Putamen (tissue), 1 donor: ENCODE measurements around the gene KIF11.
"Not testable (repeated sequence)": the region's sequence is repeated elsewhere in the genome, so short reads cannot be mapped to it uniquely, and the experiment has no call there.

Experiments
- DNase-seq: peaks from one replicate; pipeline ENCODE4 v3.0.0-alpha.2; 2016; ENCODE audit warnings: low spot score

The KIF11 gene

DNA sequence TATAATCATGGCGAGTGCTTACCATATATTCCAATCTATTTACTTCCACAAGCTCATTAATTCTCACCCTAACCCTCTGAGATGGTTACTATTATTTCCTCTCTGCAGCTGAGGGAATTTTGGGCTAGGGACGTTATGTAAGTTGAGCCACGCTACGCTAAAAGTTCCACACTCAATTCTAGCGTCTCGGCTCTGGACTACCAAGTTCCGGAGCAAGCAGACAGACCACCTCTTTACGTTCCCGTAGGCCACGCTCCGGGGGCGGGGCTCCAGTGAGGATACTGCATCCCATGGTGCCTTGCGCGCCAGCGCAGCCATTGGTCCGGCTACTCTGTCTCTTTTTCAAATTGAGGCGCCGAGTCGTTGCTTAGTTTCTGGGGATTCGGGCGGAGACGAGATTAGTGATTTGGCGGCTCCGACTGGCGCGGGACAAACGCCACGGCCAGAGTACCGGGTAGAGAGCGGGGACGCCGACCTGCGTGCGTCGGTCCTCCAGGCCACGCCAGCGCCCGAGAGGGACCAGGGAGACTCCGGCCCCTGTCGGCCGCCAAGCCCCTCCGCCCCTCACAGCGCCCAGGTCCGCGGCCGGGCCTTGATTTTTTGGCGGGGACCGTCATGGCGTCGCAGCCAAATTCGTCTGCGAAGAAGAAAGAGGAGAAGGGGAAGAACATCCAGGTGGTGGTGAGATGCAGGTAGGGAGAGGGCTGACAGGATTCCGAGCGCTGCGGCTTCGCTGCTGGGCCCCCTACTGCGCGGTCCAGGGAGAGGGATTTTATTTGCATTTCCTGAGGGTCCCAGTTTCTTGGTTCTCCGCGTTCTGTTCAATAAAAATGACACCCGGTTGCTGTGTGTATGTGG is at the start of gene KIF11:
TSS of gene KIF11 (plus strand) at position 370 of the 858 bp plus-strand sequence. CDS start at position 616, 246 bp downstream.
- DNase-seq: peak; percentile 95

DNA sequence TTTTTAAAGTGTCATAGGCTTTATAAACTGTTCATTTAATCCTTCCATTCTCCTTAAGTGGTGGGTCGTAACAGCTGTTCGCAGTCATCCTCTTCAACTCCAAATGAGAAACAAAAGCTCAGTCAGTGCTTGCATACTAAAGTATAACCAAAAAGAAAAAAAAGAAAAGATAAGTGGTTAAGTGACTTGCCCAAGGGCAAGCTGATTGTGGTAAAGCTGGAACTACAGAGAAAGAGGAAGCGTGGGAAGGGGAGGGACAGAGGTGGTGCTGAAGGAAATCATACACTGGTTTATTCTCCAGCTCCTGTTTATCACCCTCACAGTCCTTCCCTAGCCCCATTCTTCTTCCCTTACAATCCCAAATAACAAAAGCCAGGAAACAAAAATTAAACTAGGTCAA is 48.6 kb upstream of the KIF11 start:
- no peak for DNase-seq

DNA sequence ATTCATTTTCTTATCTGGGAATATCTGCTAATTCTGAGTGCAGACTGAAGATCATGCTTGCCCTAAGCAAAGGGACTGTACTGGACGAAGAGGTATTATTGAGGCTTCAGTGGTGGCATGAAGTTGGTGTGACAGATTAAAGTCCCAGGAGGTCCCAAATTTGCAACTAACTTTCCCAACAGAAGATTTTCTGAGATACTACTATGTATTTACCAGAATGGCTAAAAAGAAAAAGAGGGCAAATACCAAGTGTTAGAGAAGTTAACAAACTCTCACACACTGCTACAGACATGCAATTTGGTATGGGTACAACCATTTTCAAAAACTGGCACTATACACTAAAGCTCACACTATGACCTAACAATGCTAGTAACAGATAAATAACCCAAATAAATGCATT is 47.4 kb upstream of the KIF11 start:
- no peak for DNase-seq

DNA sequence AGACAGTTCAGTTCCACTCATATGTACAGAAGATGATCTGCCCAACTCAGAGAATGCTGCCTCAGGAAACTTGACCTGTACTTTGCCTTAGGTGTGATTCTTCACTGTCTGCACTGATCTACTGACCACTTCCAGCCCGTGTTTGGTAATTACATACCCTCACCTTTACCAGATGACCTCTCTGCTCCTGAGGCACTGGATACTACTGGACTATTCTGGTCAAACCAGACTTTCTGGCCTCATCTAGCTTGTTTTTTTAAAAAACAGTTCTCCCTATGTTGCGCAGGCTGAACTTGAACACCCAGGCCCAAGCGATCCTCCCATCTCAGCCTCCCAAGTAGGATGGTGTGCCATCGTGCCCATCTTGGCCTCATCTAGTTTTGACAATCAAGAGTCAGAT is 45.3 kb upstream of the KIF11 start:
- no peak for DNase-seq

DNA sequence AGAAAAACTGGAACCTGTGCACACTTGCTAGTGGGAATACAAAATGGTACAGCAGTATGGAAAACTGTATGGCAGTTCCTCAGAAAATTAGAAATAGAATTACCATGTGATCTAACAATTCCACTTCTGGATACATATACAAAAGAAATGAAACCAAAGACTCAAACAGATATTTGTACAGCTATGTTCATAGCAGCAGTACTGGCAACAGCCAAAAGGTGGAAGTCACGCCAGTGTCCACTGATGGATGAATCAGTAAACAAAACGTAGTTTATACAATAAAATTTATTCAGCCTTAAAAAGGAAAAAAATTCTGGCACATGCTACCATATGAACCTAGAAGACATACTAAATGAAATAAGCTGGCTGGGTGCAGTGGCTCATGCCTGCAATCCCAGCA is 42.0 kb upstream of the KIF11 start:
- DNase-seq: no peak

DNA sequence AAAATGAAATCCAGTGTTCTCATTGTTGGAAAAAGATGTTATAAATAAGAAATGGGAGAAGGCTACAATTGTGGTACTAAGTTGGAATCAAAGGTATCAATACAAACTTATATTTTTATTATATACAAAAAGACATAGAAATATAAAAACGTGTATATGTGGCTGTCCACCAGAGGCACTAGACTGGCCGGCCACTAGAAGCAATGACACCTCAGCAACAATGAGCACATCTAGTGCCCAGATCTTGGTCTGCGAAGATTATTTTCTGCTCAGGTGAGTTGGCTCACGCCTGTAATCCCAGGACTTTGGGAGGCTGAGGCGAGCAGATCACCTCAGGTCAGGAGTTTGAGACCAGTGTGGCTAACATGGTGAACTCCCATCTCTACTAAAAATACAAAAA is 40.6 kb upstream of the KIF11 start:
- DNase-seq: no peak

DNA sequence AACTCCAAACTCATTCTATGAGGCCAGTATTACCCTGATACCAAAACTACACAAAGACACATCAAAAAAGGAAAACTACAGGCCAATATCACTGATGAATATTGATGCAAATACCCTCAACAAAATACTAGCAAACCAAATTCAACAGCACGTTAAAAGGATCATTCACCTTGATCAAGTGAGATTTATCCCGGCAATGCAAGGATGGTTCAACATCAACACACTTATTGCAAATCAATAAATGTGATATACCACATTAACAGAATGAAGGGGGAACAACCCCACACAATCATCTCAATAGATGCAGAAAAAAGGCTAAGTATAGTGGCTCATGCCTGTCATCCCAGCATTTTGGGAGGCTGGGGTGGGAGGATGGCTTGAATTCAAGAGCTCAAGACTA is 39.0 kb upstream of the KIF11 start:
- DNase-seq: no peak

DNA sequence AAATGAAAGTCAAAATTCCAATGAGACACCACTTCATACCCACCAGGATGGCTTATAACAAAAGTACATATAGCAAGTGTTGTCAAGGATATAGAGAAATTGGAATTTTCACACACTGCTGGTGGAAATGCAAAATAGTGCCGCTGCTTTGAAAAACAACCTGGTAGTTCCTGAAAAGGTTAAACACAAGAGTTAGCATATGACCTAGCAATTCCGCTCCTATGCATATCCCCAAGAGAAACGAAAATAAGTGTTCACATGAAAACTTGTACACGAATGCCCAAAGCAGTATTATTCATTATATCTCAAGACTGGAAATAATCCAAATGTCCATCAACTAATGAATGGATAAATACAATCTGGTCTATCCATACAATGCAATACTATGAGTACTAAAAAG is 33.9 kb upstream of the KIF11 start:
- no peak for DNase-seq

DNA sequence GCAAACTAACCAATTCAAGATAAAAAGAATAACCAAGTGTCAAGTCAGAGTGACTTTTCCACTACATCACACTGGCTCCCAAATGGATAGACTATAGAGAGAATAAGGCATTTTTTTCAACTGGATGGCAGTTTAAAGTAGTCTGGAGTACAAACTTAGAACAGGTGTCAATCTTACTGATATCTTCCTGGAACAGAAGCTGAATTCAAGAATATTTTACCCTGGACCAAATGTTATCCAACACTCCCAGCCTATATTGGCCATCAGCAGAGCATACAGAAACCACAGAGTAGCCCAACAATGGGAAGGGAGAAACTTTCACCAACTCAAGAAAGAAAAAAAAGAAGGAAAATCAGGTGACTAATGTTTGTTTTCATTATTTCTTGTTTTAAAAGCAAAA is 30.5 kb upstream of the KIF11 start:
- DNase-seq: no peak

DNA sequence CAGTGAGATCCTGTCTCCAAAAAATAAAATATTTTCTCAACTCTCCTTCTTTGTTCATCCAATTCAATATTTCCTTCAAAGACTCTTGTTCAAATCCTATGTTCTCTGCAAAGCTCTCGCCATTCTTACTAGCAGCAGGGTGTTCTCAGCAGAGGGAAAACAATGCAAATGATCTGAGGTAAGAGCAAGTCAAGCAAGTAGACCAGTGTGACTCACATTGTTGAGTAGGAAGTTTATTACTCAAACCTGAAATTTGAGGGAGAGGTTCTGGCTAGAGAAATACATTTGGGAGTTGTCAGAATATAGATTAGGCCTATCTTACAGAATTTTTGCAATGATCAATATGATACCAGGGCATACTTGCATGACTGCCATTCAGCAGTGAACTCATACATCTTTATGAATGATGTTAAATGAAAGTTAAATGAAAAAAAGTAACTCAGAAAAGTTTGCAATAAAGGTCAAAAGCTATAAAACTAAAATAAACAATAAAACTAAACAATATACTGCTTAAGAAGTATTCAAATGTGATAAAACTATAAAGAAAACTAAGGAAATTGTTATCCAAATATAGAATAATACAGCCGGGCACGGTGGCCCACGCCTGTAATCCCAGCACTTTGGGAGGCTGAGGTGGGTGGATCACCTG is 24.9 kb upstream of the KIF11 start:
- DNase-seq: peak; percentile 27

DNA sequence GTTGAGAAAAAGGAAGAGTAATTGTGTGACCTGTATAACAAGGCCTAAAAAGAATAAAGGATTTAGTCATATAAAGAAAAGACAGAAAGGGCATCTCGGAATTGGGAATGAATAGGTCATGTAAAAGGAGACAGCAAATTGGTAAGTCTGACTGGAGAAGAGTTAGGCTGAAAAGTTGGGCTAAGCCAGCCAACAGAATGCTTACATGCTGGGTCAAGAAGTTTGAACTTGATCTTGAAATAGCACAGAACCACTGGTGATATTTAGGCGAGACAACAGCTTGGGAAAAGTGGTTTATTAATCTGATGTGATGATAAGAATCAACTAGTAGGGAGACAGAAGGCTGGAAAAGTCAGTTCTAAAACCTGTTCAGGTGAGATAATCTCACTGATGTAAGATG is 23.9 kb upstream of the KIF11 start:
- no peak for DNase-seq

DNA sequence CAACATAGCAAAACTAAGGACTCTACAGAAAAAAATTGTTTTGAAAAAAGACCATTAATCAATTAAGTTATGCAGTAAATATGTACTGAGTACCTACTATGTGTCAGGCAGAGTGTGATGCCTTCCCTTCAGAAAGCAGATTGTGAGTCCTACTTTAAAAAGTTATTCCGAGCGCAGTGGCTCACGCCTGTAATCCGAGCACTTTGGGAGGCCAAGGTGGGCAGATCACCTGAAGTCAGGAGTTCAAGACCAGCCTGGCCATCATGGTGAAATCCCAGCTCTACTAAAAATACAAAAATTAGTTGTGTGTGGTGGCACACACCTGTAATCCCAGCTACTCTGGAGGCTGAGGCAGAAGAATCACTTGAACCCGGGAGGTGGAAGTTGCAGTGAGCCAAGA is 23.3 kb upstream of the KIF11 start:
- DNase-seq: not testable (repeated sequence)

DNA sequence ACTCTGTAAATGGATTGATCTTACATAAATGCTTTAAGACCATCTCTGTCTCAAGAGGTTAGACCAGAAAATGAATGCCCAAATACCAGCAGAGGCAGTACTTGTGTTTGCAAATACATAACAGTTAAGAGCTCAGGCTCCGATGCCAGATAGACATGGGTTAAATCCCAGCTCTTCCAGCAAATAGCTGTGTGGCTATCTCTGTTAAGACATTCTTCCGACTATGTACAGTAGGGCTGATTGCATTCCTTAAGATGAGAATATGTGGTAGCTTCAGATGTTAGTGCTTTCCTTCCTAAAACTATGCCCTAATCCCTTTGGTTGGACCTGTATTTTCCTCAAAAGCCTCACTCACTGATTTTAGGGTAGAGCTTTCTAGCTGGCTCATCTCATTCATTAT is 21.3 kb upstream of the KIF11 start:
- no peak for DNase-seq

DNA sequence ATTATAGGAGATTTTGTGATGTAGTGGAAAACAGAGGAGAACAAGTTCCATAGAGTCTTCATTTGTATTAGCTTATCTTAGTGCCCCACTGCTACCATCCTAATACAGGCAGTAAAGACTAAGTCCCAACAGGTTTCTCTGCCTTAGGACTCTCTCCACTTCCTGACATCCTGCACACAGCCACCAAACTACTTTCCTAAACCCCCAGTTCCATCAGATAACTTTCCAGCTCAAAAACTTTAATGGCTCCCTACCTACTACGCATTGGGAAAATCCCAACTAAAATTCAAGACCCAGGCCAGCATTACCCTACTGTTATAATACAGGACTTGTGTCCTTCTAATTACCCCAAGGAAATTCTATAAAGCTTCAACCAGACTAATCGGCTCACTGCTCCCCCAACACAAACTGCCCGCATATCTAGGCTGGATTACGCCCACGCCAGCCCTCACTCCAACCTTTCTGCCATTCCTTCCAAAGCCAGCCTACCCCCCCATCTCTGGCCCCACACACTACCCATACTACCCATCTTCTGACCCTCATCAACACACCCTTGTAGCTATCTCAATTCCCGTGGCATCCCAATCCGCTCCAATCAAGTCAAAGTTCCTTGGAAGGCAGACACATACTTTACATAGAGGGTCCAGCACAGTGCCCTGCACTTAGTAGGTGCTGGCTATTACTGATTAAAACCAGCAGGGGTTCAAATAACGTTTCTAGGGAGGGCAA is 20.4 kb upstream of the KIF11 start:
- DNase-seq: no peak

DNA sequence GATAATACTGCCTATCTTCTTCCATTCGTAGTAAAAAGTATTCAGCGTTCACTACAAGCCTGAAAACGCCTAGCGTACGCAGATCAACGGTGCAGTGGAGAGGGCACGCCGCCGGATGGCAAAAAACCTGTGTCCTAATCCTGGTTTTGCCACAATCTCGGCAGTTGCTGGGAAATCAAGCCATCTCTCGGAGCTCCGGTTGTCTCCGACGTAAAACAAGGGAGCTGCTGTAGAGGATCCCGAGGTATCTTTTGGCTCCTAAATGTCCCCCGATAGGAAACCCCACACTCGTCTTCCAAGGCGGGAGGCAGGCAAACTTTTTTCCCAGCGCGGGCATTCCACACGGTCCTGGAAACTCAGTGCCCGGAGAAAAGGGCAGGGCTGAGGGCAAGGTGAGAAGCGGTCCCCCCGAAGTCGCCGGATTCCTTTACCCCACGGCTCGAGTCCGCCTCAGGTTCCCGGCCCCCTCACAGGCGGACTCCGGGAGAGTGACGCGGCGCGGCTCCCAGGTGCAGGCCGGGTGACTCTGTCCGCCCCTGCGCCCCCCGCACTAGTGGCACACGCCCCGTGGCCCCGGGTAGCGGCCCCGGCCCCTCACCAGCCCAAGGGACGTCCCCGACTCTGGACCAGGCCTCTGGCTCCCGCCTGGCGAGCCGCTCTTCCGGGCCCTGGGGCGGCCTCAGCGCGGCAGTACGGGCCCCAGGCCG is 19.7 kb upstream of the KIF11 start:
- peak; percentile 13 for DNase-seq

DNA sequence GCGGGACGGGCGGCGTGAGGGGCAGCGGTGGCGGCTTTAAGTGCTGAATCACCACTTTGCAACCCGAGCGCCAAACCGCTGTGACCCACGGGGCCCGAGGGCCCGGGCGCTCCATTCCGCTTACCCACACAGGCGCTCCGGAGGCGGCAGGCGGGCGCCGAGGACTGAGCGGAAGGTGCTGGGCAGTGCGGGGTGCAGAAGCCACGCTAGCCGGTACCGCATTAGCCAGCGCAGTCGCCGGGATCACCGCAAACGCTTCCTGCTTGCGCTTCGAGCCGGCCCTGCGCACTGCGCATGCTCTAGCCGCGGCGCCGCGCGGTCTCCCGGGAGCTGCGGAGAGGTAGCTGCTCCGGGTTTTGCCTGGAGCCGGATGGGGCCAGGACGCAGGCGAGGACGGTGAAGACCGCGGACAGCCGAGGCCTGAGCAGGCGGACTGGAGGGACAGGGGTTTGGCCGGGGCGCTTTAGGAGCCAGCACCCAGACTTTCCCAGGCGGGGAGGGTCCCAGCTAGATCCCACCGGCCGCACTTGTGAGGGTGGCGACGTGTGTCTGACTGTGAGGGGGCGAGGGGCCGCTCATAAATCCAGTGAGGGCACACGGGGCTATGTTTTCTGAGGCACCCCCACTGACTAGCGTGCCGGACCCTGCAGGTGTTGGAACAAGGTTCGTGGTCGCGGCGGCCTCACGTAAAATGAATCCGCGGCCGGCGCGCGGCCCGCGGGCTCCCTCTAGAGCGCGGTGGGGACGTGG is 19.0 kb upstream of the KIF11 start, which contains the start of gene IDE:
TSS of gene IDE (minus strand) at position 296 of the 750 bp plus-strand sequence. CDS start at position 222, 74 bp downstream.
- peak; percentile 81 for DNase-seq

DNA sequence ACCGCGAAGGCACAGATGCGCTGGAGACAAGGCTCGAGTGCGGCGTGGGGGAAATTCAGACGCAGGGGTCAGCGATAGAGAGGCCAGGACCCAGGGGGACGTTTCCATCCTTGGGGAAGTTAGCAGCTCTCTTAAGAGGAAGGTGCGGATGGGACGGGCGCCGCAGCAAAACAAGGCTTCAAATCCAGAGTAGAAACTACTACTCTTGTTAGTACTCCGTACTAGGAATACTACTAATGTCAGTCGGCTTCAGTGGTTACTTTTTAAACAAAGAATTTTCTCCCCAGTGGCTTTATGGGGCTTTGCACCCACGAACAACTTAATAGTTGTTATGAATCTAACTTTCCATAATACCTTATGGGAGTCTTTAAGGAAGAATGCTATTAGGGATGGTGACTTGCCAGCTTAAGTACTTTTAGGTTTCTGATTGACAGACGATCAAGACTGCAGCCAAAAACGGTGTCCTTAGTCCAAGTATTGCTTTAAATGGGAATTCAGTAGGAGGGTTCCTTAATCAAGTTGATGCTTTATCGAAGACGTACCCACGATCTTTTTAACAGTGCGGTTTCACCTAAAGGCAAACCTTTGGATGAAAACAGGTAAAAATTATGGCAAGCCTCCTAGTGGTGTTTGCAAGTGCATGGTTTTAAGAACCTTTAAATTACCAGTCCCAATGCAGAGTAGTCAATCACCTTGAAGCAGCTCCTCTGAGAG is 18.2 kb upstream of the KIF11 start:
- peak; percentile 10 for DNase-seq

DNA sequence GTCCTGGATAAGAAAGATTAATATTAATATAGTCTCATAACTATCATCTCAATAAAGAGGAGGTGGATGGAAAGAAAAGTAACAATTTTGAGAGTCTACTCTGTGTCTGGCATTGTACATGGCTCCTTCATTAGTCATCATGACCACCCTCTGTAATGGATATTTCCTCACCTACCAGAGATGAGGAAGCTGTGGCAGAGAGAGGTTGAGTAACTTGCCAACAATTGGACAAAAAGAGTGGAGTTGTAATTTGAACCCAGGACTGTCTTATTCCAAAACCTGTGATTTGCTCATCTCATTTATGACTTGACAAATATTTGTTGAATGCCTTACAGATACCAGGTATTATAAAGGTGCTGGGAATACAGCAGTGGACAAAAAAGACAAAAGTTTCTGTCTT is 17.0 kb upstream of the KIF11 start:
- DNase-seq: no peak

DNA sequence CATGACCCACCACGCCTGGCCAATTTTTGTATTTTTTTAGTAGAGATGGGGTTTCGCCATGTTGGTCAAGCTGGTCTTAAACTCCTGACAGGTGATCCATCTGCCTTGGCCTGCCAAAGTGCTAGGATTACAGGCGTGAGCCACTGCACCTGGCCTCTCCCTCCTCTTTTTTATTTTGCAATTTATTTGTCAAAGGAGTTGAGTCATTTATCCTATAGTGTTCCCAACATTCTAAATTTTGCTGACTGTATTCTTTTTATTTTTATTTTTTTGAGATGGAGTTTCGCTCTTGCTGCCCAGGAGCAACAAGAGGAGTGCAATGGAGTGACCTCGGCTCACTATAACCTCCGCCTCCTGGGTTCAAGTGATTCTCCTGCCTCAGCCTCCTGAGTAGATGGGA is 10.6 kb upstream of the KIF11 start:
- DNase-seq: not testable (repeated sequence)

DNA sequence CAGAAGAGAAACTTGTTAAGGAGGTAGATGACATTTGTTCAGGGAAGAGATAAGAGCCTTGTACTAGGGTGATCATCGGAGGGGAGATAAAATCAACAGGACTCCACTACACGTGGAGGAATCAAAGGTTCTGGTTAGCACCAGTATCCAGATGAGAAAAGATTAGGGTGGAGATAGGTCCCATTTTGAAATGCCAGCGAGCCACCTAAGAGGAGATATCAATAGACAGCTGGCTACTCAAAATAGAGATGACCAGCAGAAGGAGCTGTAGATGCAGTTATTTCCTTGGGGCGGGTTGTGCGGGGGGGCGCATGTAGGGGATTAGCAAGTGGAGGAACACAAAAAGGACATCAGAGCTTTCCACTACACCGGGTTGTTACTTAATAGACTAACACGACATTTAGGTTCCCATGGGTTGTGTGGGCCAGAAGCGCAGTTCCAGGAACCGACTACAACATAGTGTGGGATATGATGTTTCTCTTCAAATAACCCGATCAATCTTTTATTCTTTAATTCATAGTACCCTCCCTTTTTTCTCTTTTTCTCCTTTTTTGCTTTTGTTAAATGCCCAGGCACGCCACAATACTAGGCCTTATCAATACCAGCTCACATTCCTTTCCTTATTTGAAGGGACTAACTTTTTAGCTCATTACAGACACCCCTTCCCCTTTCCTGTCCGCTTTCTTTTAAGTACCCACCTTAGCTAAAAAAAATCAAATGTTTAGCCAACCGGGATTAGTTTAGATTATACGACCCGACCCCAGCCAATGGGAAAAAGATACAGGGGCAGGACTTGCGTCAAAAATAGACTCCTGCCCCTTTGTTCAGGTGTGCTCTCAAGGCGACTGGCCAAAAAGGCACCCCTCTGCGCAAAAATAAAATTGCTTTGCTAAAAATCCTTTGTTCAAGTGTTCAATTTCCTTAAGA is 2.0 kb upstream of the KIF11 start:
- peak; percentile 42 for DNase-seq
